ENCODE measurements around the gene CPOX. TPM values are rescaled to one million over a fixed set of nuclear protein-coding genes. Genes with fewer than 3 reads are reported as not detected.

CPOX gene
- total RNA-seq, 2 experiments from 2014 or later = 40.5 to 45.3 TPM

DNA sequence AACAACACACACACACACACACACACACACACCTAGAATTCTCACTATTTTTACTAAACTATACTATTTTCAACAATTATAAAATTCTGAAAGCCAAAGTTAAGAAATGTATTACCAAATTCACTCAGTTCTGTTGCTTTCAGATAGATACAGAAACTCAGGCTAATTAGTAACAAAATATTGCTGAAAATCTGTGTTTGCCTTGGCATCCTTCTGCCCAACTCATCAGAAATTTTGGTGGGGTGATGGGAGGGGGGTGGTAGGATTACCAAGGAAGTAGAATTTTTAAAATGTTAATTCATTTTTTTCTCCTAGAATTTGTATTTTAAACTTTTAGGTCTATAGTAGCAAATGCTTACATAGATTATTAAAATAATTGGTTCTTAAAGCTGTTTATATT lies 2.7 kb upstream of the CPOX start:
- Mint-ChIP-seq H3K36me3 (ENCODE audit: low read depth) (peaks cover 10% of the 10 kb centered on the region), H3K4me1 (ENCODE audit: low read depth) (peaks cover 26% of the 10 kb centered on the region), H3K9me3 (no peaks in the 10 kb centered on the region), H3K4me3 (no peak overlapping the region), H3K27ac (no peak overlapping the region), H3K27me3 (no peaks in the 10 kb centered on the region)
- ATAC-seq (no peak), DNase-seq (no peak)
- TF ChIP-seq, protein P1, sequence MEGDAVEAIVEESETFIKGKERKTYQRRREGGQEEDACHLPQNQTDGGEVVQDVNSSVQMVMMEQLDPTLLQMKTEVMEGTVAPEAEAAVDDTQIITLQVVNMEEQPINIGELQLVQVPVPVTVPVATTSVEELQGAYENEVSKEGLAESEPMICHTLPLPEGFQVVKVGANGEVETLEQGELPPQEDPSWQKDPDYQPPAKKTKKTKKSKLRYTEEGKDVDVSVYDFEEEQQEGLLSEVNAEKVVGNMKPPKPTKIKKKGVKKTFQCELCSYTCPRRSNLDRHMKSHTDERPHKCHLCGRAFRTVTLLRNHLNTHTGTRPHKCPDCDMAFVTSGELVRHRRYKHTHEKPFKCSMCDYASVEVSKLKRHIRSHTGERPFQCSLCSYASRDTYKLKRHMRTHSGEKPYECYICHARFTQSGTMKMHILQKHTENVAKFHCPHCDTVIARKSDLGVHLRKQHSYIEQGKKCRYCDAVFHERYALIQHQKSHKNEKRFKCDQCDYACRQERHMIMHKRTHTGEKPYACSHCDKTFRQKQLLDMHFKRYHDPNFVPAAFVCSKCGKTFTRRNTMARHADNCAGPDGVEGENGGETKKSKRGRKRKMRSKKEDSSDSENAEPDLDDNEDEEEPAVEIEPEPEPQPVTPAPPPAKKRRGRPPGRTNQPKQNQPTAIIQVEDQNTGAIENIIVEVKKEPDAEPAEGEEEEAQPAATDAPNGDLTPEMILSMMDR (IDR thresholded peaks at IDR 0.05) = no peak
- ChIA-PET CTCF (interaction anchor here (0.6 to 7.8 kb wide), 12 partner anchors 9 to 252 kb away, joined by 3 to 44 read pairs (median 5); no protein-coding TSS in a partner anchor), POLR2A (no interaction called here)
- intact Hi-C loops (cut with micrococcal nuclease) = no loop called here

GRCh38 chr3:98594628-98595324 lies 1.4 kb upstream of the CPOX start:
- ChIA-PET POLR2A (interaction anchor here (1.0 to 2.0 kb wide), 4 partner anchors 38 to 76 kb away, joined by 3 to 5 read pairs (median 4); no protein-coding TSS in a partner anchor), CTCF (interaction anchor here (1.3 to 7.8 kb wide), 6 partner anchors 7 to 556 kb away, joined by 4 to 44 read pairs (median 10); no protein-coding TSS in a partner anchor)
- no peak overlapping the region for H3K27ac Mint-ChIP-seq
- H3K27me3 Mint-ChIP-seq = no peaks in the 10 kb centered on the region
- intact Hi-C loops (cut with micrococcal nuclease) = no loop called here
- no peaks in the 10 kb centered on the region for H3K9me3 Mint-ChIP-seq
- peaks cover 34% of the 10 kb centered on the region for H3K4me1 Mint-ChIP-seq (ENCODE audit: low read depth)
- TF ChIP-seq, protein P1 (IDR thresholded peaks at IDR 0.05) = no peak
- H3K4me3 Mint-ChIP-seq = peak overlapping the region; percentile 19
- DNase-seq (no peak), ATAC-seq (no peak)
- H3K36me3 Mint-ChIP-seq (ENCODE audit: low read depth) = peaks cover 22% of the 10 kb centered on the region

DNA sequence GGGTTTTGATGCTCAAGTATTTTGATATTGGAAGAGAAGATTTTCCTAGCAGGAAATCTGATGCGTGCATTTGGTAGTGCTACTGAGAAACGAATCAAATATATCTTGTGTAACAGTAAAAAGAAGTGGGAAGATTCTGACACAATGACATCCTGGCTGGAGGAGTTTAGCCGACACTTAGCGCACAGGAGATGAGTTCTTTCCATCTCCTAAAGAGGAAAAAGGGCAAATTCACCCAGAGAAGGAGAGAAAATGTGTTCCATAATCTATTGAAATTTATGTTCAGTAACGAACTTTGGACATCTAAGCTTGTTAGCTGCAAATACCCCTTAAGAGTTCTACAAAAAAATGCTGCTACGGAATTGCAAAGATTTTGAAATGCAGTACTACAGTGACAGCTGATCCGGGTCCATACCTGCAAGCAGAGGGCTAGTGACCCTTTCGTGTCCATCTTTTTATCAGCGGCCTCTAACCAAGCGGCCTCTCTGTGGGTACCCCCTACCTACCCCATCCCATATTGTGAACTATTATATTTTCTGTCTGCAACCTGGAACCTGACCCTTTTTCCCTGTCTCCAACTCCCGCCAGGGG lies 971 bp downstream of the CPOX start:
- peaks cover 42% of the 10 kb centered on the region for H3K36me3 Mint-ChIP-seq (ENCODE audit: low read depth)
- no peaks in the 10 kb centered on the region for H3K9me3 Mint-ChIP-seq
- intact Hi-C loops (cut with micrococcal nuclease) = no loop called here
- no peaks in the 10 kb centered on the region for H3K27me3 Mint-ChIP-seq
- no peak for DNase-seq
- ATAC-seq = no peak
- ChIA-PET POLR2A (interaction anchor here (0.6 to 1.7 kb wide), 6 partner anchors 11 to 724 kb away, joined by 3 to 5 read pairs (median 3); no protein-coding TSS in a partner anchor), CTCF (interaction anchor here (0.8 to 7.8 kb wide), 7 partner anchors 10 to 309 kb away, joined by 3 to 44 read pairs (median 5); partner anchors contain the start of genes CLDND1 and DCBLD2)
- peaks cover 41% of the 10 kb centered on the region for H3K4me1 Mint-ChIP-seq (ENCODE audit: low read depth)
- H3K27ac Mint-ChIP-seq = peak overlapping the region; percentile 63
- TF ChIP-seq, protein P1 (IDR thresholded peaks at IDR 0.05) = no peak
- peak overlapping the region; percentile 90 for H3K4me3 Mint-ChIP-seq

DNA sequence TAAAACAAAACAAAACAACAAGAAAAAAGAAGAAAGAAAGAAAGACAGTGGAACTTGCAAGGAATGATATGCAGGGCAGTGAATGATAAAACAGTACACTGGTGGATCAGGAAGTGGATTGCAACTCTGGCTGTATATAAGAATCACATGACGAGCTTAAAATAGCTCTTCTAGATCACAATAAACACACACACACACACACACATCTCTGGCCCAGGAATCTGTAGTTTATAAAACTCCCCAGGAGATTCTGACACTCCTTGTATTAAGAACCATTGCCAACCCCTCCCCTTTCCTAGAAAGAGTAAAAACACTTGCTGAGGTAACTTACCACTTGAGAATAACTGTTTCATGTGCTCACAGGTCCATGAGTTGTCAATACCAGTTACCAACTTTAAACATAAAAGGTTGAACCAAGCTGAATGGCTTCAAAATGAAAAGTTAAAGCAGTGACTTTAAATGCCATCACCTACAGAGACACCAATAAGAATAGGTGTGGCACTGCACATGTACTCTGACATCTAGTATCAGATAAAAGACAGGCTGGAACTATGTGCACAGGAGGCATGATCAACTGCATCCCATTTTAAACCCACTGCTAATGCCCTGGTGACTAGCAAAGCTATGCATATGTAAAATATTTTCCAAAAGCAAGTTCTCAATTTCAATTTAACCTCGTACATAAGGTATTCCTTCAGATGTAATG lies 3.9 kb downstream of the CPOX start:
- POLR2A ChIA-PET = interaction anchor here (1.8 kb wide), 1 partner anchor 75 kb away, joined by 4 read pairs; no protein-coding TSS in a partner anchor

More for the DNA sequence above, 3.9 kb downstream of the CPOX start:
- ATAC-seq = no peak
- intact Hi-C loops (cut with micrococcal nuclease) = no loop called here
- peaks cover 62% of the 10 kb centered on the region for H3K36me3 Mint-ChIP-seq (ENCODE audit: low read depth)
- H3K4me3 Mint-ChIP-seq = no peak overlapping the region
- no peaks in the 10 kb centered on the region for H3K9me3 Mint-ChIP-seq
- TF ChIP-seq, protein P1 (IDR thresholded peaks at IDR 0.05) = no peak
- H3K27ac Mint-ChIP-seq = peak overlapping the region; percentile 11
- no peaks in the 10 kb centered on the region for H3K27me3 Mint-ChIP-seq
- CTCF ChIA-PET = interaction anchor here (0.9 to 7.8 kb wide), 5 partner anchors 8 to 49 kb away, joined by 3 to 44 read pairs (median 5); no protein-coding TSS in a partner anchor
- H3K4me1 Mint-ChIP-seq (ENCODE audit: low read depth) = peaks cover 42% of the 10 kb centered on the region
- no peak for DNase-seq
